HepG2 (cell line): ENCODE data around the gene SF1. TPM values are rescaled to one million over a fixed set of nuclear protein-coding genes. Genes with fewer than 3 reads are reported as not detected.

ENCODE experiments used
- ATAC-seq: fragments of 200-7000 bp; cut with Tn5 transposase; 3 replicates; pipeline ENCODE4 v1.9.1; 2020; ENCODE audit warnings: mild to moderate bottlenecking, moderate library complexity
- BruUV-seq: library from RNA; stranded (reverse); fragments of 400-500 nt; replicated peaks from 2 replicates; lab custom pipeline; 2021; lab: Mats Ljungman, UMichigan
- CTCF ChIA-PET: fragments of 300-600 bp; formaldehyde crosslinking; extraction: SDS; loops from one replicate; lab custom pipeline; 2021; ENCODE audit warnings: low total read pairs, inconsistent platforms, low intra/inter-chr PET ratio; lab: Yijun Ruan, JAX
- POLR2A ChIA-PET: fragments of 350-600 bp; sonication (Branson Sonifier 250); formaldehyde crosslinking; loops from one replicate; lab custom pipeline; 2020; ENCODE audit warnings: antibody characterized with exemption, inconsistent platforms; lab: Yijun Ruan, JAX
- DNase-seq: peaks from one replicate; pipeline ENCODE4 v3.0.0-alpha.2; 2015; ENCODE audit warnings: low spot score
- FAIRE-seq: peaks from 3 replicates; lab custom pipeline; 2011; peaks lifted over from hg19 to GRCh38; lab: Jason Lieb, UNC
- H2AFZ ChIP-seq: one replicate; pipeline ENCODE4 v1.6.1; 2011; ENCODE audit warnings: low read length, inconsistent platforms
- H3K27ac ChIP-seq: fragments of 300-600 bp; 3 replicates; pipeline ENCODE4 v1.8.0; 2011; ENCODE audit warnings: mixed run types, mild to moderate bottlenecking, mixed read lengths, low read length, inconsistent platforms; ENCODE audit not compliant: insufficient read depth; ENCODE audit errors: extremely low read length
- H3K27me3 ChIP-seq, 2 experiments: fragments of 200-600 bp in 1 of 2; 2 replicates in 1 of 2; 3 replicates in 1 of 2; pipeline versions ENCODE4 v1.6.0 to v1.8.0; 2011; ENCODE audit warnings: low read length in 2 of 2, mild to moderate bottlenecking in 2 of 2, moderate library complexity in 2 of 2, inconsistent platforms in 1 of 2; ENCODE audit not compliant: insufficient read depth in 2 of 2, control insufficient read depth in 1 of 2
- H3K36me3 ChIP-seq, 2 experiments: fragments of 200-600 bp in 1 of 2; replicated peaks in 1 of 2; 2 replicates in 1 of 2; 3 replicates in 1 of 2; pipeline versions ENCODE4 v1.5.1 to v1.8.0; 2011; ENCODE audit warnings: low read length in 2 of 2, inconsistent platforms in 1 of 2; ENCODE audit not compliant: insufficient read depth in 2 of 2, control insufficient read depth in 1 of 2
- H3K4me1 ChIP-seq: 2 replicates; pipeline ENCODE4 v1.5.1; 2012; ENCODE audit warnings: low read length, inconsistent platforms; ENCODE audit not compliant: insufficient read depth
- H3K4me2 ChIP-seq: 2 replicates; pipeline ENCODE4 v1.6.0; 2011; ENCODE audit warnings: low read depth, low read length, inconsistent platforms
- H3K4me3 ChIP-seq, 3 experiments: fragments of 200-600 bp in 1 of 3; sonication (generic), shearing (Covaris generic) in 1 of 3; replicated peaks in 1 of 3; 2 replicates each; pipeline ENCODE4 v1.5.1; 2011 to 2016; ENCODE audit warnings: low read length in 3 of 3, inconsistent platforms in 2 of 3, low read depth in 2 of 3, mild to moderate bottlenecking in 2 of 3, control low read depth in 1 of 3, mixed read lengths in 1 of 3; ENCODE audit not compliant: insufficient read depth in 1 of 3
- H3K79me2 ChIP-seq: one replicate; pipeline ENCODE4 v1.6.1; 2011; ENCODE audit warnings: low read length, inconsistent platforms; ENCODE audit not compliant: insufficient read depth
- H3K9ac ChIP-seq: 2 replicates; pipeline ENCODE4 v1.6.0; 2011; ENCODE audit warnings: mild to moderate bottlenecking, low read depth, low read length, inconsistent platforms; ENCODE audit not compliant: insufficient read depth
- H3K9me3 ChIP-seq: 2 replicates; pipeline ENCODE4 v1.5.1; 2012; ENCODE audit warnings: mild to moderate bottlenecking, low read length
- H4K20me1 ChIP-seq: 2 replicates; pipeline ENCODE4 v1.6.0; 2011; ENCODE audit warnings: inconsistent platforms, mild to moderate bottlenecking, low read length, moderate library complexity; ENCODE audit not compliant: insufficient read depth
- EP300 ChIP-seq, 3 experiments: sonication (generic) in 1 of 3; formaldehyde crosslinking in 1 of 3; IDR thresholded peaks; 2 replicates each; pipeline versions ENCODE4 v1.5.1 to v1.6.1; 2011 to 2020; ENCODE audit warnings: low read depth in 2 of 3, low read length in 2 of 3, borderline replicate concordance in 1 of 3, improper control_type of control experiment in 1 of 3, mild to moderate bottlenecking in 1 of 3, missing genetic modification reagents in 1 of 3, moderate library complexity in 1 of 3
- GABPA ChIP-seq, 2 experiments: IDR thresholded peaks; 2 replicates each; pipeline ENCODE4 v1.6.1; 2011 to 2016; ENCODE audit warnings: low read depth in 2 of 2, low read length in 1 of 2, missing biosample characterization in 1 of 2, missing genetic modification characterization in 1 of 2
- JARID2 ChIP-seq: sonication (generic); formaldehyde crosslinking; IDR thresholded peaks from 2 replicates; pipeline ENCODE4 v1.8.1; 2023; ENCODE audit warnings: missing genetic modification reagents, inconsistent platforms; ENCODE audit not compliant: insufficient replicate concordance
- KDM5A ChIP-seq: fragments of 200-600 bp; sonication (generic); IDR thresholded peaks from 2 replicates; pipeline ENCODE4 v1.7.0; 2018; ENCODE audit warnings: antibody characterized with exemption, mild to moderate bottlenecking, low read length, borderline replicate concordance
- NFKBIZ ChIP-seq: IDR thresholded peaks from 2 replicates; pipeline ENCODE4 v1.6.1; 2018; ENCODE audit warnings: missing genetic modification reagents, missing compliant biosample characterization
- NFYC ChIP-seq: IDR thresholded peaks from 2 replicates; pipeline ENCODE4 v1.6.1; 2016; ENCODE audit warnings: missing genetic modification reagents, missing compliant biosample characterization
- PCBP2 ChIP-seq: fragments of 200-400 bp; formaldehyde crosslinking; optimal IDR thresholded peaks from 2 replicates; pipeline ENCODE3; 2018; ENCODE audit warnings: low read length, low read depth; ENCODE audit not compliant: poor library complexity, severe bottlenecking
- RXRB ChIP-seq: IDR thresholded peaks from 2 replicates; pipeline ENCODE4 v1.6.1; 2016; ENCODE audit warnings: borderline replicate concordance, missing genetic modification reagents, missing compliant biosample characterization
- SRSF1 ChIP-seq: fragments of 200-400 bp; formaldehyde crosslinking; optimal IDR thresholded peaks from 2 replicates; pipeline ENCODE3; 2017; ENCODE audit warnings: mild to moderate bottlenecking, low read depth, low read length, moderate library complexity
- ZNF282 ChIP-seq: fragments of 450-650 bp; IDR thresholded peaks from 2 replicates; pipeline ENCODE4 v1.6.1; 2018; ENCODE audit not compliant: partially characterized antibody
- ZNF329 ChIP-seq: sonication (generic); formaldehyde crosslinking; IDR thresholded peaks from 2 replicates; pipeline ENCODE4 v1.9.0; 2021; ENCODE audit warnings: low read depth, mild to moderate bottlenecking, missing genetic modification reagents
- ZNF432 ChIP-seq: sonication (generic); formaldehyde crosslinking; IDR thresholded peaks from 2 replicates; pipeline ENCODE4 v1.5.0; 2020; ENCODE audit warnings: missing genetic modification reagents, mild to moderate bottlenecking, borderline replicate concordance
- ZNF878 ChIP-seq: sonication (generic); formaldehyde crosslinking; IDR thresholded peaks from 2 replicates; pipeline ENCODE4 v1.8.1; 2023; ENCODE audit warnings: mild to moderate bottlenecking, missing genetic modification reagents, moderate library complexity
- WGBS: methylation state at CpG from one replicate; pipeline ENCODE4 v1.1.6; 2017; ENCODE audit warnings: low lambda C conversion rate; 5-methylcytosine and 5-hydroxymethylcytosine counted together
- in situ Hi-C: cut with HindIII; loops from 2 replicates; pipeline ENCODE4 v1.10.0; 2017; ENCODE audit warnings: low pct_unique_long_range_greater_than_20kb; ENCODE audit not compliant: extremely low pct_ligation_motif_present
- intact Hi-C: fragments of 100-400 bp; cut with micrococcal nuclease; formaldehyde crosslinking; loops from one replicate; pipeline ENCODE4 v1.10.0; 2022; ENCODE audit not compliant: unreplicated experiment
- polyA plus RNA-seq, 8 experiments: library from polyadenylated mRNA; depleted of rRNA in 3 of 8; stranded (reverse) in 7 of 8; unstranded in 1 of 8; fragments of >200 nt; fragmentation: Illumina TruSeq in 4 of 8; extraction: Trizol in 4 of 8; gene quantifications; 2 replicates each; pipeline versions ENCODE4 v1.2.1 to v1.2.3, GENCODE V29; 2011 to 2016; ENCODE audit warnings: low read depth in 4 of 8, missing spikeins in 1 of 8, mixed read lengths in 1 of 8; ENCODE audit not compliant: insufficient read depth in 1 of 8
- total RNA-seq, 5 experiments: library from RNA; depleted of rRNA; stranded (reverse); fragments of >200 nt; fragmentation: Illumina TruSeq; extraction: Trizol; gene quantifications; 2 replicates each; pipeline ENCODE4 v1.2.3, GENCODE V29; 2016; ENCODE audit warnings: low read depth in 1 of 5
- TF ChIP-seq, protein P1 (sequence below): sonication (generic); formaldehyde crosslinking; IDR thresholded peaks from 2 replicates; pipeline ENCODE4 v1.4.0; 2020; ENCODE audit warnings: missing genetic modification reagents
- TF ChIP-seq, protein P2 (sequence below): sonication (generic); formaldehyde crosslinking; IDR thresholded peaks from 2 replicates; pipeline ENCODE4 v1.4.0; 2020; ENCODE audit warnings: mild to moderate bottlenecking, missing genetic modification reagents
- TF ChIP-seq, protein P3 (sequence below): sonication (generic); formaldehyde crosslinking; IDR thresholded peaks from 2 replicates; pipeline ENCODE4 v1.4.0; 2020; ENCODE audit warnings: mild to moderate bottlenecking, missing genetic modification reagents

The SF1 gene
- total and polyA plus RNA-seq, 2 of the 13 experiments (the other 11 are each of a cell fraction or from before 2014, with no cell fraction given), result 55.5 to 70.4 TPM

DNA sequence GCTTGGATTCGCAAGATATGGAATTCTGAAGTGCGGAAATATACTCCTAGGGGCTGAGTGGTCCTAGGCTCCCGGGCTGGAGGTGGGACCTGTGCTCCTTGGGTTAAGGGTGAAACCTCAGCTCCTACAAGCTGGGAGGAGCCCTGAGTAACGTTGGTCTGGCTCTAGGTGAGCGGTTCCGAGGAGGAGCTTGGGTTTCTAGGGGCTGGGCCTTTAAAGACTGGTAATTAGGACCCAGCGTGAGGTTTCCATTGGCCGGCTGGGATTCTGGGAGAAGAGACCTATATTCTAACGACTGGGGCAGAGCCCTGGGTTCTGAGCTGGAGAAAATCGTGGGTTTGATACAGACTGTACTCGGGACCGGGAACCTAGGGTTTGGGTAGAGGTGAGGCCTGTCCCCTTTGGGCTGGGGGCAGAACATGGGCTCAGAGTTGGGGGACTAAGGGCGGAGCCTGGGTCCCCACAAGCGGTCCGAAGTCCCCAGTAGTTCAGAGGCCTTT is 25.6 kb upstream of the SF1 start:
- POLR2A ChIA-PET, result interaction anchor here (2.3 kb wide), 1 partner anchor 40 kb away, joined by 5 read pairs; the partner anchor contains the start of gene CDC42BPG
- TF ChIP-seq RXRB (CRISPR knock-in tag), result no peak
- no peak for TF ChIP-seq NFKBIZ
- TF ChIP-seq ZNF878, result 0 out of 2 replicates have a peak, but pooled peaks have one; percentile 28
- no peak for TF ChIP-seq ZNF329 (CRISPR knock-in tag)
- no peak for TF ChIP-seq SRSF1
- TF ChIP-seq, protein P1, sequence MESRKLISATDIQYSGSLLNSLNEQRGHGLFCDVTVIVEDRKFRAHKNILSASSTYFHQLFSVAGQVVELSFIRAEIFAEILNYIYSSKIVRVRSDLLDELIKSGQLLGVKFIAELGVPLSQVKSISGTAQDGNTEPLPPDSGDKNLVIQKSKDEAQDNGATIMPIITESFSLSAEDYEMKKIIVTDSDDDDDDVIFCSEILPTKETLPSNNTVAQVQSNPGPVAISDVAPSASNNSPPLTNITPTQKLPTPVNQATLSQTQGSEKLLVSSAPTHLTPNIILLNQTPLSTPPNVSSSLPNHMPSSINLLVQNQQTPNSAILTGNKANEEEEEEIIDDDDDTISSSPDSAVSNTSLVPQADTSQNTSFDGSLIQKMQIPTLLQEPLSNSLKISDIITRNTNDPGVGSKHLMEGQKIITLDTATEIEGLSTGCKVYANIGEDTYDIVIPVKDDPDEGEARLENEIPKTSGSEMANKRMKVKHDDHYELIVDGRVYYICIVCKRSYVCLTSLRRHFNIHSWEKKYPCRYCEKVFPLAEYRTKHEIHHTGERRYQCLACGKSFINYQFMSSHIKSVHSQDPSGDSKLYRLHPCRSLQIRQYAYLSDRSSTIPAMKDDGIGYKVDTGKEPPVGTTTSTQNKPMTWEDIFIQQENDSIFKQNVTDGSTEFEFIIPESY (CRISPR knock-in tag), result no peak
- TF ChIP-seq ZNF282, result no peak
- TF ChIP-seq, protein P2, sequence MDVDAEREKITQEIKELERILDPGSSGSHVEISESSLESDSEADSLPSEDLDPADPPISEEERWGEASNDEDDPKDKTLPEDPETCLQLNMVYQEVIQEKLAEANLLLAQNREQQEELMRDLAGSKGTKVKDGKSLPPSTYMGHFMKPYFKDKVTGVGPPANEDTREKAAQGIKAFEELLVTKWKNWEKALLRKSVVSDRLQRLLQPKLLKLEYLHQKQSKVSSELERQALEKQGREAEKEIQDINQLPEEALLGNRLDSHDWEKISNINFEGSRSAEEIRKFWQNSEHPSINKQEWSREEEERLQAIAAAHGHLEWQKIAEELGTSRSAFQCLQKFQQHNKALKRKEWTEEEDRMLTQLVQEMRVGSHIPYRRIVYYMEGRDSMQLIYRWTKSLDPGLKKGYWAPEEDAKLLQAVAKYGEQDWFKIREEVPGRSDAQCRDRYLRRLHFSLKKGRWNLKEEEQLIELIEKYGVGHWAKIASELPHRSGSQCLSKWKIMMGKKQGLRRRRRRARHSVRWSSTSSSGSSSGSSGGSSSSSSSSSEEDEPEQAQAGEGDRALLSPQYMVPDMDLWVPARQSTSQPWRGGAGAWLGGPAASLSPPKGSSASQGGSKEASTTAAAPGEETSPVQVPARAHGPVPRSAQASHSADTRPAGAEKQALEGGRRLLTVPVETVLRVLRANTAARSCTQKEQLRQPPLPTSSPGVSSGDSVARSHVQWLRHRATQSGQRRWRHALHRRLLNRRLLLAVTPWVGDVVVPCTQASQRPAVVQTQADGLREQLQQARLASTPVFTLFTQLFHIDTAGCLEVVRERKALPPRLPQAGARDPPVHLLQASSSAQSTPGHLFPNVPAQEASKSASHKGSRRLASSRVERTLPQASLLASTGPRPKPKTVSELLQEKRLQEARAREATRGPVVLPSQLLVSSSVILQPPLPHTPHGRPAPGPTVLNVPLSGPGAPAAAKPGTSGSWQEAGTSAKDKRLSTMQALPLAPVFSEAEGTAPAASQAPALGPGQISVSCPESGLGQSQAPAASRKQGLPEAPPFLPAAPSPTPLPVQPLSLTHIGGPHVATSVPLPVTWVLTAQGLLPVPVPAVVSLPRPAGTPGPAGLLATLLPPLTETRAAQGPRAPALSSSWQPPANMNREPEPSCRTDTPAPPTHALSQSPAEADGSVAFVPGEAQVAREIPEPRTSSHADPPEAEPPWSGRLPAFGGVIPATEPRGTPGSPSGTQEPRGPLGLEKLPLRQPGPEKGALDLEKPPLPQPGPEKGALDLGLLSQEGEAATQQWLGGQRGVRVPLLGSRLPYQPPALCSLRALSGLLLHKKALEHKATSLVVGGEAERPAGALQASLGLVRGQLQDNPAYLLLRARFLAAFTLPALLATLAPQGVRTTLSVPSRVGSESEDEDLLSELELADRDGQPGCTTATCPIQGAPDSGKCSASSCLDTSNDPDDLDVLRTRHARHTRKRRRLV (CRISPR knock-in tag), result peak; percentile 45; the same call in 1 of the 2 replicates
- TF ChIP-seq NFYC (CRISPR knock-in tag), result no peak
- TF ChIP-seq KDM5A, result no peak
- no peak for TF ChIP-seq PCBP2
- no peak for TF ChIP-seq EP300 (IDR thresholded peaks at IDR 0.05; ENCODE audit: low read depth in 2 of 2, low read length in 2 of 2)
- TF ChIP-seq EP300 (CRISPR knock-in tag; IDR thresholded peaks at IDR 0.05; ENCODE audit: borderline replicate concordance), result no peak
- TF ChIP-seq, protein P3, sequence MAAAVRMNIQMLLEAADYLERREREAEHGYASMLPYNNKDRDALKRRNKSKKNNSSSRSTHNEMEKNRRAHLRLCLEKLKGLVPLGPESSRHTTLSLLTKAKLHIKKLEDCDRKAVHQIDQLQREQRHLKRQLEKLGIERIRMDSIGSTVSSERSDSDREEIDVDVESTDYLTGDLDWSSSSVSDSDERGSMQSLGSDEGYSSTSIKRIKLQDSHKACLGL (CRISPR knock-in tag), result no peak
- no peak for TF ChIP-seq JARID2
- no peak for TF ChIP-seq GABPA (IDR thresholded peaks at IDR 0.05; ENCODE audit: low read depth, low read length)
- TF ChIP-seq GABPA (CRISPR knock-in tag; IDR thresholded peaks at IDR 0.05; ENCODE audit: low read depth), result no peak
- TF ChIP-seq ZNF432 (CRISPR knock-in tag), result no peak

More for the DNA sequence above, 25.6 kb upstream of the SF1 start:
- Histone ChIP-seq H3K4me2 (peak overlapping the region; percentile 69), H2AFZ (no peak overlapping the region), H3K9me3 (no peaks in the 10 kb centered on the region), H3K36me3 (peaks cover 9 to 27% of the 10 kb centered on the region in 2 experiments; a peak in 4 of 5 replicates), H3K27ac (peak overlapping the region; percentile 63), H3K79me2 (no peaks in the 10 kb centered on the region), H3K27me3 (no peaks in the 10 kb centered on the region), H3K9ac (peak overlapping the region; percentile 59), H3K4me3 (peak overlapping the region; percentile 56 to 74 (median 61)), H3K4me1 (peaks cover 57% of the 10 kb centered on the region), H4K20me1 (no peaks in the 10 kb centered on the region)
- in situ Hi-C loops (loop anchor here (5.0 kb wide), 1 partner anchor 38 kb away; the partner anchor contains the start of gene CDC42BPG), intact Hi-C loops (loop anchor here (2.0 to 5.0 kb wide), 2 partner anchors 25 to 43 kb away; partner anchors contain the start of gene SF1)
- CTCF ChIA-PET, result no interaction called here
- TSS peak; percentile 54 for BruUV-seq
- FAIRE-seq (no peak), DNase-seq (no peak), ATAC-seq (no peak)
- WGBS, result 70% methylated on average over 15 of the region's 15 CpGs
